ENCODE results near the gene POU2AF2.

Gene POU2AF2

DNA sequence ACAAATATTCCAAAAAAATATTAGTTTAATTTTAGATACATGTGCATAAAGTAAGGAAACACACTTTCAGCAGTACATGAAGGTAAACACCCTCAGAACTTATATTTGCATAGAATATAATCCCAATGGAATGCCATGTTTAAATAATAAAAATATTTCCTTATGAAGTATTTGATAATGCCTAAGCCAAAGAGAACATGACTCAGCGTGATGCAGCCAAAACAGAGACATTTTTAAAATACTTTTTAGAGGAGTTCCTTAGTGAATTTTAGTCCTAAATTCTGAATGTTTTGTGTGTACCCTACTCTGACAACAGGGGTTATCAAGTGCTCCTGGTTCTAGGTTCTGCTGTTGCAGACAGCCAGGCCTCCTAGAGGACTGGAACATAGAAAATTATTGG, 39.1 kb upstream of the POU2AF2 start:
- TF ChIP-seq USF1 (IDR thresholded peaks at IDR 0.05) (no peak), ZBTB7A (IDR thresholded peaks at IDR 0.05; ENCODE audit: low read depth) (no peak), EGR1 (IDR thresholded peaks at IDR 0.05) (no peak), CREB1 (IDR thresholded peaks at IDR 0.05; ENCODE audit: low read depth) (no peak), REST (IDR thresholded peaks at IDR 0.05; ENCODE audit: low read depth) (no peak), CEBPB (IDR thresholded peaks at IDR 0.05) (no peak)

DNA sequence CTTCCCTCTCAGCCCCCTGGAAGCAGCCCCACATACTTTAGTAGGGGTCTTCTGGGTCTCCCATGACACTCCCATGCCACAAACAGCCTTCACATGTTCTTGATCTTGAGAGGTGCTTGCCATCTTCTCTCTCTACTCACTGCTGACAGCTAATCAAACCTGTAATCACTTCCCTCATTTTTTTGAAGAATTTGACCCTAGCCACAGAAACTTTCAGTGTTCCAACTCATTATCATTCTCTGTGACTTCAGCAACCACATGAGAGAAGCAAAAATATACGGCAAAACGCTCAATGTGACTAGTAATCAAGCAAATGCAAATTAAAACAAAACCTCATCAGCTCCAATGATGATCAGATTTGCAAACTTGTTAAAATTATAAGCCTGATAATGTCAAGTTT, 38.3 kb upstream of the POU2AF2 start:
- TF ChIP-seq USF1 (IDR thresholded peaks at IDR 0.05) = no peak
- TF ChIP-seq FOXM1 (IDR thresholded peaks at IDR 0.05; ENCODE audit: borderline replicate concordance, low read depth) = no peak
- no peak for TF ChIP-seq NFIC (IDR thresholded peaks at IDR 0.05)
- TF ChIP-seq TEAD4 (IDR thresholded peaks at IDR 0.05) = no peak
- TF ChIP-seq, protein P1, sequence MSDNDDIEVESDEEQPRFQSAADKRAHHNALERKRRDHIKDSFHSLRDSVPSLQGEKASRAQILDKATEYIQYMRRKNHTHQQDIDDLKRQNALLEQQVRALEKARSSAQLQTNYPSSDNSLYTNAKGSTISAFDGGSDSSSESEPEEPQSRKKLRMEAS (IDR thresholded peaks at IDR 0.05) = no peak
- TF ChIP-seq YY1 (IDR thresholded peaks at IDR 0.05; ENCODE audit: low read depth) = no peak
- no peak for TF ChIP-seq CREB1 (IDR thresholded peaks at IDR 0.05; ENCODE audit: low read depth)
- no peak for TF ChIP-seq EGR1 (IDR thresholded peaks at IDR 0.05)
- TF ChIP-seq REST (IDR thresholded peaks at IDR 0.05; ENCODE audit: low read depth) = no peak
- no peak for TF ChIP-seq TAF1 (IDR thresholded peaks at IDR 0.05; ENCODE audit: low read depth)
- TF ChIP-seq TCF12 (IDR thresholded peaks at IDR 0.05; ENCODE audit: low read depth) = no peak
- TF ChIP-seq RAD21 (IDR thresholded peaks at IDR 0.05; ENCODE audit: low read depth) = no peak
- no peak for TF ChIP-seq CEBPB (IDR thresholded peaks at IDR 0.05)
- TF ChIP-seq EP300 (IDR thresholded peaks at IDR 0.05; ENCODE audit: borderline replicate concordance) = no peak
- no peak for TF ChIP-seq ZBTB7A (IDR thresholded peaks at IDR 0.05; ENCODE audit: low read depth)

GRCh38 chr11:111209543-111210355, 35.8 kb upstream of the POU2AF2 start:
- no peak for TF ChIP-seq RAD21 (IDR thresholded peaks at IDR 0.05; ENCODE audit: low read depth)
- TF ChIP-seq REST (IDR thresholded peaks at IDR 0.05; ENCODE audit: low read depth) = no peak
- TF ChIP-seq CEBPB (IDR thresholded peaks at IDR 0.05) = no peak
- no peak for TF ChIP-seq CREB1 (IDR thresholded peaks at IDR 0.05; ENCODE audit: low read depth)
- TF ChIP-seq YY1 (IDR thresholded peaks at IDR 0.05; ENCODE audit: low read depth) = no peak
- no peak for TF ChIP-seq EGR1 (IDR thresholded peaks at IDR 0.05)
- TF ChIP-seq USF1 (IDR thresholded peaks at IDR 0.05) = no peak
- no peak for TF ChIP-seq EP300 (IDR thresholded peaks at IDR 0.05; ENCODE audit: borderline replicate concordance)
- TF ChIP-seq NFIC (IDR thresholded peaks at IDR 0.05) = no peak
- TF ChIP-seq FOXM1 (IDR thresholded peaks at IDR 0.05; ENCODE audit: borderline replicate concordance, low read depth) = no peak
- TF ChIP-seq TCF12 (IDR thresholded peaks at IDR 0.05; ENCODE audit: low read depth) = no peak
- no peak for TF ChIP-seq ZBTB7A (IDR thresholded peaks at IDR 0.05; ENCODE audit: low read depth)
- TF ChIP-seq, protein P1 (IDR thresholded peaks at IDR 0.05) = no peak
- no peak for TF ChIP-seq TEAD4 (IDR thresholded peaks at IDR 0.05)
- no peak for TF ChIP-seq TAF1 (IDR thresholded peaks at IDR 0.05; ENCODE audit: low read depth)

GRCh38 chr11:111213256-111213655, 32.3 kb upstream of the POU2AF2 start:
- TF ChIP-seq NFIC (IDR thresholded peaks at IDR 0.05) (no peak), TCF12 (IDR thresholded peaks at IDR 0.05; ENCODE audit: low read depth) (no peak), USF1 (IDR thresholded peaks at IDR 0.05) (no peak), FOXM1 (IDR thresholded peaks at IDR 0.05; ENCODE audit: borderline replicate concordance, low read depth) (no peak)
